ENCODE results near the gene IQCE.
"Not testable (repeated sequence)": the region's sequence is repeated elsewhere in the genome, so short reads cannot be mapped to it uniquely, and the experiment has no call there.

The IQCE gene

DNA sequence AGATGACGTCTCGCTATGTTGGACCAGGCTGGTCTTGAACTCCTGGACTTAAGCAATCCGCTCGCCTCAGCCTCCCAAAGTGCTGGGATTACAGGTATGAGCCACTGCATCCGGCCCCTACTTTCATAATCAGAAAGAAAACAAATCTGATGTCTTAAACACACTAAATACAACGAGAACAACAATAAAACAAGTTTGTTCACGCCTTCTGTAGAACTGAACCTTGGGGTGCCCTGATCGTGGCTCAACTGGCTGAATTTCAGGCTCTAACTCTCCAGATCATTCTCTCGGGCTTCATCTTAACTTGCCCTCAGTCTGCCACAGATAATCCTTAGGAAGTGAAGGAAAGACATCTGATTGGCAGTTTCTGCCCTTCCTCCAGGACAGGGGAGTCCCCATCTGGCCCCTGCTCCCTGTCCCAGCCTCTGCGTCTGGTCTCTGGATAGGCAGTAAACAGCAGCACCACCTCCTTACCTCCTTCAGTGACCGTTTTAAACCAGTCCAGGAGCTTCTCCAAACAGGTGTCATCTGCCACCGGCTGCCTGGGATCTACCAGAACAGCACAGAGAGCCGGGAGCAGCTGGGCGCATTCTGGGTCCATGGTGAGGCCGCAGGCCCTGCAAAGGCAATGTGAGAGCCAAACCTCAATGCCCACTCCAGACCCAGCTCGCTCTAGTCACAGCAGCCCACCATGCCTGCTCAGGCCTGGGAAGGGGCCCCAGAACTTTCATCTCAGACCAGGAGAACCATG, 4.8 kb upstream of the IQCE start:
- DNase-seq (ENCODE audit: low spot score) = no peak

DNA sequence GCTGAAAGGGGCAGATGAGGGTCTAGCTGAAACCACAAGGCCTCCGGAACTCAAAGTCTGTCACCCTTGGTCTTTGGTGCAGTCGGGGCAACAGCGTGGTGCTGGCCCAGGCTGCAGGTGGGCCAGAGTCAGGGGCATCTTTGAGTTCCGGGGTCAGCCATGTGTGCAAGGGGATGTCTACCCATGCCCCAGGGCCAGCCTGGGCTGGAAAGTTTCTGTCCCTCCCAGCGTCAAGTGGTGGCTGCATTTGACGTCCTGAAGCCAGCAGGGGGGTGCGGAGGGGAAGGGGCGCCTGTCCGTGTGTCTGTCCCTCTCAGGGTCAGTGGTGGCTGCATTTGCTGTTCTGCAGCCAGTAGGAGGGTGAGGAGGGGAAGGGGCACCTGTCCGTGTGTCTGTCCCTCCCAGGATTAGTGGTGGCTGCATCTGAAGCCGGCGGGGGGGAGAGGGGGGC, 4.1 kb upstream of the IQCE start:
- DNase-seq (ENCODE audit: low spot score) = peak; percentile 73

DNA sequence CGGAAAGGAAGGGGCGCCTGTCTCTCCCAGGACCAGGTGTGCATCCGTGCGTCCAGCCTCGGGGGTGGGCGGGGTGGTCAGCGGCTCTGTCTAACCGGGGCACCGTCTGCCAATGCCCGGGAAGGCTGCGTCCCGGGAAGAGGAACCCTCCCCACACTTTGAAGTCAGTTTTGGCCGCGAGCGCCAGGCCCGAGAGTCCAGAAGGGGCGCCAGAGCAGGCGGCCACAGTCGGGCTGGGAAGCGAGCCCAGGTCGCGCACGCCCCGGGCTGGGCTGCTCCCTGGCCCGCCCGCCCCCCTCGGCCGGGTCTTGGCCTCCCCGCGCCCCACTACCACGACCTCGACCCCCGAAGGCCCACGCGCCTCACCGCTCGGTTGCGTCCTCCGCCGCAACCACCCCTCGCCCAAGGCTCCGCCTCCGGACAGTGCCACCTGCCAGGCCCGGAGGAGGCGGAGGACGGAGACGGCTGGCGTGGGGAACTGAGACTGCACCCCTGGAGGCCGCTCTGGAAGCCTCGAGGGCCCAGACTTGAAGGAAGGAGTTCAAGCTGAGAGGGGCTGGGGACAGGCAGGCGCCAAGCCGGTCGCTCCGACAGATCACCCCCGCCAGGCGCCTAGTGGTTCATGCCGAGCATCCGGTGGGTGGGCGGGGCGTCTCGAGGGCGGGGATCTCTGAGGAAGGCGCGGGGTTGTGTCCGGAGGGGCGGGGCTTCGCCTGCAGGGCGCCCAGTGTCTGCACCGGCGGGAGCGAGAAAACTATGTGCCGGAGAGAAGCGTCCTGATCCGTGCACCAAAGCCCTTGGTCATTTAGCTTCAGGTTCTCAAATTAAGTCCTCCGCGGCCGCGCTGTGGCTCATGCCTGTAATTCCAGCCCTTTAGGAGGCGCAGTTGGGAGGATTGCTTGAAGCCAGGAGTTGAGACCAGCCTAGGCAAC, 3.4 kb upstream of the IQCE start, which contains the start of gene BRAT1:
Gene BRAT1, minus strand, starts transcription at position 404 of the 932 bp plus-strand sequence. CDS start 1,093 bp downstream, outside the sequence.
- DNase-seq (ENCODE audit: low spot score) = peak; percentile 97

DNA sequence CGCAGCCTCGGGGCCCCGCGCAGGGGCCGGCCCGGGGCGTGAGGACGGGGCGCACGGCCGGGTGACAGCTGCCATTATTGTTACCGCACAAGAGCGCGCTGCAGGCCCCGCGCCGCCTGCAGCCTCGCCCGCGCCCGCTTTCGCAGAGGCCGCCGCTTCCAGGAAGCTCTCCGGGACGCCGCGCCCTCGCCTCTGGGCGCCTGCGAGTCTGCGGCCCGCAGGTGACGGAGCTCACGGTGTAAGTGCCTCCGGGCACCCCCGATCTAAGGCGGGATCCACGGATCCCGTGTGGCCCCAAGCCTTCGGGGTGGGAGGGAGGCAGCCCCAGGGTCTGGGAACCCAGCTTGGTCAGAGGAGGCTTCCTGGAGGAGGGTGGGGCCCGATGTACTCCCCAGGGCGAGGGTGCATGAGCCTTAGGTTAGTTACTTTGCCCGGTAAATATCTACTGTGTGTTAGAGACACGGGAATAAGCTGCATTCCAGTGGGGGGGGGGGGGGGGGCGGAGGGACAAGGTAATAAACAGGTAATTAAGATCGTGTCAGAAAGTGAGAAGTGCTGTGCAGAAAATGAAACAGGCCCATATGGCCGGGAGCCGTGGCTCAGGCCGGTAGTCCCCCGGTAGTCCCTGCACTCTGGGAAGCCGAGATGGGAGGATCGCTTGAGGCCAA, 638 bp downstream of the IQCE start:
- peak; percentile 63 for DNase-seq (ENCODE audit: low spot score)

DNA sequence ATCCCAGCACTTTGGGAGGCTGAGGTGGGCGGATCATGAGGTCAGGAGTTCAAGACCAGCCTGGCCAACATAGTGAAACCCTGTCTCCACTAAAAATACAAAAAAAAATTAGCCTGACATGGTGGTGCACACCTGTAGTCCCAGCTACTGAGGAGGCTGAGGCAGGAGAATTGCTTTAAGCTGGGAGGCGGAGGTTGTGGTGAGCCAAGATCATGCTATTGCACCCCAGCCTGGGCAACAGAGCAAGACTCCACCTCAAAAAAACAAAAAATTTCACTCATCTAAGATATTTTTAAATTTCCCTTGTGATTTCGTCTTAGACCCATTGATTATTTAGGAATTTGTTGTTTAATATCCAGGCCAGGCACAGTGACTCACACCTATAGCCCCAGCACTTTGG, 5.2 kb downstream of the IQCE start:
- not testable (repeated sequence) for DNase-seq (ENCODE audit: low spot score)

DNA sequence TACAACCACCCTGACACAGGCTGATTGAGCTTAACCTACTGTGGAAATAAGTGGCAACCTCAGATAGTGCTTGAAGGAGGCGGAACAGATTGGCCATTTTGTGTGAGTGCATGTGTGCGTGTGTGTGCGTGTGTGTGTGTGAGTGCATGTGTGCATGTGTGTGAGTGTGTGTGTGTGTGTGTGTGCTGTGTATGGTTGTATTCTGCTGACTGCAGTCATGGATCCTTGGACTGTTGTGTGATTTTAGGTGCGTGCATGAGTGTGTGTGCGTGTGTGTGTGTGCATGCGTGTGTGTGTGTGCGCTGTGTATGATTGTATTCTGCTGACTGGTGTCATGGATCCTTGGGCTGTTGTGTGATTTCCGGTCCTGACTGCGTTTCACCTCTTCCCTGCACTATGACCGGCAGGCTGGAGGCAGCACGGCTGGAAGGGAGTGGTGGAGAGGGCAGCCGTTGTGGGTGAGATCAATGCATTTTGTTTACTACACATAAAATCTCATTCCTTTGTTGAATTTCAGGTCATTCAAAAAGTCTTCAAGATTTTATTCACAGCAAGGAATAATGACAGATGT, 6.3 kb downstream of the IQCE start:
- DNase-seq (ENCODE audit: low spot score) = no peak

DNA sequence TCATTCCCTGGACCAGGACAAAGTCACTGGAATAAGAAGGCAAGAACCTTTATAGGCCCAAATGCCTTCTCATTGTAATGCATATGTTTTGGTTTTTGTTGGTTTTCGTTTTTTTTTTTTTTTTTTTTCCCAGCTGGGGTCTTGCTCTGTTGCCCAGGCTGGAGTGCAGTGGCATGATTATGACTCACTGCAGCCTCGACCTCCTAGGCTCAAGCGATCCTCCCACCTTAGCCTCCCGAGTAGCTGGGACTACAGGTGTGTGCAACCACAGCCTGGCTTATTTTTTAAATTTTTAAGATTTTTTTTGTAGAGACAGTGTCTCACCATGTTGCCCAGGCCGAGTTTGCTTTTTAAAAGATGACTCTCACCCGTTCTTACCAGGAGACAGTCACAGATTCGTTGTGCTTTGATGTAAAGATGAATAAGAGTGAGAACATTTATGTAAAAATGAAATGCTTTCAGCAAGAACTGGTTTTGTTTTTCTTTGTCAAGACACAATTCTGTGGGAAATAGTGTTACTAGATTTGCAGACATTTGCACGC, 7.6 kb downstream of the IQCE start:
- DNase-seq (ENCODE audit: low spot score) = no peak

DNA sequence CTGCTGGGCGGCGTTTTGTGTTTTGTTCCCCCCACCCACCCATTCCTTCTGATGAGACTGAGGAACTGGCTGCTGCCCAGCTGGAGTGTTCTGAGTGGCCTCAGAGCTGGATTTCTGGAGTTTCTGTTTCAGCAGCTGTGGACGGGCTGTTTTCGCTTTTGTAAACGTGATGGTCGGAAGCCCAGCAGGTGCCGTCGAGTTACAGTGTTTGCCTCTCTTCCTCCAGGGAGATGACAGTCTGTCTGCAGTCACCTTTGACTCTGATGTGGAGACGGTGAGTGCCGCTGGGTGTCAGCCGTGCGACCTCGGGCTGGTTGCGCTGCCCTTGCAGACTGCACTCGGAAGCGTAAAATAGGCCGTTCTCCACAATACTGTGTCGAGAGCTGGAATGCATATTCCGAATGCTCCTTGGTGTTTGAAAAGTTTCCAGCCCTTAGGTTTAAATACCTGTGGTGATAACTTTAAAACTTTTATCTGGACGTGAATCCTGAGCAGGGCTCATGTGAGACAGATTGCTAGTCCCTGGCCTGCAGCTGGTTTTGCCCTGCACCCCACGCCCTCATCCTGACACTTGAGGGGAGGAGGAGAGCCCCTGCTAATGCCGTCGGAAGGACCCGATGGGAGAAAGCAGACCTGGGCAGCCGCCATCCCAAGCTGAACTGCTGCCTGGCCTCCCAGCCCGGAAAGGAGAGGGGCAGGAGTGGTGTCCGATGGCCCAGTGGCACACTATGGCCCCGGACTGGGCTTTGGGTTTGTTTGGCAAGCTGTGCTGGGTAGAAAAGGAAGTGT, 8.3 kb downstream of the IQCE start:
- DNase-seq (ENCODE audit: low spot score) = no peak

DNA sequence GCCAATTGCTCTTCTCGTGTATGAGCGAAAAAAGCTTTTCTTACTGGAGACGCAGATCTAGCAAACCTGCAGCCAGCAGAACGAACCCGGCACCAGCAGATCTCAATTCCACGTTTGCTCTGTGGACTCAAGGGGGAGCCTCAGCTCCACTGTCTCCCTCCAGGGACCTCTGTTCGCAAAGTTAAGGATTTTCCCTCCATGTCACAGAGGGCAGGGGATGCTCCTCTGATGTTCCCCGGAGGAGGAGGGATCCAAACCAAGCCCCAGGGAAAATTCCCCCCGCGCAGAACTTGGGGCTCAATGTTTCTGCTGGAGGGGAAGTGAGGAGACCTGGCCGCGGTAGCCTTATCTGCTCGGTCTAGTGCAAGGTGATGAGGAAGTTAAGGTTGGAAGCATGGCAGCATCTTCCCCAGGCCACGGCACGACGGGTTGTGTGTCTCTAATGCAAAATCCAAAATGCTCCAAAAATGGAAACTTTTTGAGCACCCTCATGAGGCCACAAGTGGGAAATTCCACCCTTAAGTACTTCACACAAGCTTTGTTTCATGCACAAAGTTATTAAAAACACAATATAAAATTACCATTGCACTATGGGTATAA, 9.0 kb downstream of the IQCE start:
- peak; percentile 35 for DNase-seq (ENCODE audit: low spot score)

DNA sequence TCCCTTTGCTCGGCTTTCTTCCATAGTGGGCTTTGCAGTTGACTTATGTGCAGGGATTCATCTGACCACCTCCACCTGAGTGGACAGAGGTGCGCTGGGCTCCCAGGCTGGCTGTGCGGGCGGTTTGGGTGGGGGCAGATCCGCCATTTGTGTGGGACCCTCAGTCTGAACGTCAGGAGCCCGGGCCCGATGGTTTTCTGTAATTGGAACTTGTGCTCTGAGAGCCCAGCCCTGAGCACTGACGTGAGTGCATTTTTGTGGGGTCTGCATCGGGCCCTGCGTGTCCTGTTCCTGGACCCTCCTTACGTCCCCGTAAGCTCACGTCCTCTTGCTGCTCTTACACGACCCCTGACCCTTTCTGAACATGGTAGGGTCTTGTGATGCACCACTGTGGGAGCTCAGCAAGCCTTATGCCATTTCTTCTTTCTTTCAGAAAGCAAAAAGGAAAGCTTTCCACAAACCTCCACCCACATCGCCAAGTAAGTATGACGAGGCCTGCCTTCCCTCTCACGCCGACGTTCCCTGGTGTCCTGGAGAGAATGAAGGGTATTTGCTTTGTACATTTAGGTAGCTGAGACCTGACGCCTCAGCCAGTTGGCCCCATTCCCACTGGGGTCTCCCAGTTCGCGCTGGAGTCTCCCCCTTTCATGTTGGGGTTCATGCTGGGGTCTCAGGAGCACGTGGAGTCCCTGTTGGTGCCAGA, 9.9 kb downstream of the IQCE start:
- no peak for DNase-seq (ENCODE audit: low spot score)

DNA sequence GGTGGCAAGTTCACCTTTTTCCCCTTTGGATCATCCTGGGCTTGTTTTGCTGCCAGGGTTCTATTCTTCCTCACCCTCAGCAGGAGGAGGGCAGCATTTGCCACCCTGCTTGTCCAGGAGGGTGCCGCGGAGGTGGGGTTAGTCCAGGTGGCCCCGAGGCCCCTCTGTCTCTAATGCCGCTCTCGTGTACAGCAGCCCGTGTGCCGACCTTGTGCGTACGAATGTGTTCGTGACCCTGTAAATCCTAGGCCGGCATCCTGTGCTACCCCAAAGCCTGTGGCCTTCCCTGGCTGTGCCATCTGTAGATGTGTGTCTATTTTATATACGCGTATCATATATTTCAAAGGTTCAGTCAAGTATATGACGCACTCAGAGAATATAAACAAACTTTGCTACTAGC, 10.6 kb downstream of the IQCE start:
- no peak for DNase-seq (ENCODE audit: low spot score)

DNA sequence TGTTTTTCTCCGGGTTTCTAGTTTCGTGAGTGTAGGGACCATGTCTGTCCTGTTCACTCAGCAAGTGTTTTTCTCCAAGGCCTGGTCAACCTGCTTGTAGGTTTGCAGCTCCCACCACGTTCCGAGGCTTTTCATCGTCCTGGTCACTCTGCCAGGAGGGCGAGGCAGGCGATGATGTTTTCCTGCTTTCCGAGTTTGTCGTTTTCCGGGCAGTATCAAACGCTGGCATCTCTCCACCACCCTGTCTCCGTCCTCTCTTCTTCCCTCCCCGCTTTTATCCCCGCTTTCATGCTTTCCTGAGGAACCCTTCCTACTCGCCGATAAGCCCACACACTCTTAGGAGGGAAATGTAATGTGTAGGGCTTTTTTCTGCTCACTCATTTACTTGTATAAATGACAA, 11.2 kb downstream of the IQCE start:
- no peak for DNase-seq (ENCODE audit: low spot score)

DNA sequence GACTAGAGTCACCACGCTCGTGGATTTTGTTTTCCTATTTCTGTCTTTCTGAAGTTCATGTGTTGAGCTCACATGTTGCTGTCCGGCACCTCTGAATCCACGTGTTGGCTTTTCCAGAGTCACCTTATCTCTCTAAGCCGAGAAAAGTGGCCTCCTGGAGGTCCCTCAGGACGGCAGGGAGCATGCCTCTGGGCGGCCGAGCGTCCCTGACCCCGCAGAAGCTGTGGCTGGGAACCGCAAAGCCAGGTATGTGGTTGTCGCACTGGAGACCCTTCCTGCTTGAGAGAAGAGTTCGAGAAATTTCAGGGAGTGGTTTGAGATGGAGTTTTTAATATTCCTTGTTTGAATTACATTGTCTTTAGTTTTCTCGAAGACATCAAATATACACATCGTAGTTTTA, 12.6 kb downstream of the IQCE start:
- DNase-seq (ENCODE audit: low spot score) = no peak

DNA sequence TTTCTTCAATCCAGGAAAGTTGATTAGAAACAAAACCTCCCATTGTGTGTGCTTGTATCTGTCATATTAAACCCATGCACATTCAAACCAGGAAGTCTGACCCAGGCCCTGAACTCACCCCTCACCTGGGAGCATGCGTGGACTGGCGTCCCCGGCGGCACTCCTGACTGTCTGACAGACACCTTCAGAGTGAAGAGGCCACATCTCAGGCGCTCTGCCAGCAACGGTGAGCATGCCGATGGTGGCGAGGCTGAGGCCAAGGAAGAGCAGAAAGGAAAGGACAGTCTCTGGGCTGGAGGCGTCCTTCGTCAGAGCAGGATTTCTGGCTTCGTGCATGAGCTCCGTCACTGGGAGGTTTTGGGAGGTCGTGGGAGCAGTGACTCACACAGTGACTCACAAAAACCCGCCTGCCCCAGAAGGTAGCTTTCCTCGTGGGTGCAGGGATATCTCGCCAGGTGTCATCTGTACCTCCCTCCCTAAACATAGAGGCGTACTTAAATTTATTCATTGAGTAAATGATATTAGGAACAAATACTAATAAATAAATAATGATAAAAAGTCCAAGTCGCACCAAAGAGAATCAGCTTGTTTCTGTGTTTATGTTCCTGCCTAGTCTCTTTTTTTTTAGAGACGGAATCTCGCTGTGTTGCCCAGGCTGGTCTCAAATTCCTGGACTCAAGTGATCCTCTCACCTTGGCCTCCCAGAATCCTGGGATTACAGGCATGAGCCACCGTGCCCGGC, 13.5 kb downstream of the IQCE start:
- DNase-seq (ENCODE audit: low spot score) = no peak

DNA sequence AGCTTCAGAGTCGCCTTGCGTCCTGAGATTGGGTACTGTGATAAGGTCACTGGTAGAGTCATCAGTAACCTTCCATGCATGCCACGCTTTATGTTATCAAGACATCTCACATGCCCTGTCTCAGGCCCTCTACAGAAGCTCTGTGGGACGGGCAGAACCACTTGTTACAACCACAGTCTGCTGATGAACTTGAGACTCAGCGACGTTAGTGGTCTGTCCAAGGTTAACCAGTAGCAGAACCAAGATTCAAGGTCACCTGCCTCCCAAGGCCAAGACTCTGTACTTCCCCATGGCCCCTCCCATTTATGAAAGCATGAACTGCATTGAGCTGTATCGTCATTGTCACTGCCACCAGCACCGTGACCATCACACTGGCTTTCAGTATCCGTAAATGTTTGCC, 15.0 kb downstream of the IQCE start:
- DNase-seq (ENCODE audit: low spot score) = no peak

DNA sequence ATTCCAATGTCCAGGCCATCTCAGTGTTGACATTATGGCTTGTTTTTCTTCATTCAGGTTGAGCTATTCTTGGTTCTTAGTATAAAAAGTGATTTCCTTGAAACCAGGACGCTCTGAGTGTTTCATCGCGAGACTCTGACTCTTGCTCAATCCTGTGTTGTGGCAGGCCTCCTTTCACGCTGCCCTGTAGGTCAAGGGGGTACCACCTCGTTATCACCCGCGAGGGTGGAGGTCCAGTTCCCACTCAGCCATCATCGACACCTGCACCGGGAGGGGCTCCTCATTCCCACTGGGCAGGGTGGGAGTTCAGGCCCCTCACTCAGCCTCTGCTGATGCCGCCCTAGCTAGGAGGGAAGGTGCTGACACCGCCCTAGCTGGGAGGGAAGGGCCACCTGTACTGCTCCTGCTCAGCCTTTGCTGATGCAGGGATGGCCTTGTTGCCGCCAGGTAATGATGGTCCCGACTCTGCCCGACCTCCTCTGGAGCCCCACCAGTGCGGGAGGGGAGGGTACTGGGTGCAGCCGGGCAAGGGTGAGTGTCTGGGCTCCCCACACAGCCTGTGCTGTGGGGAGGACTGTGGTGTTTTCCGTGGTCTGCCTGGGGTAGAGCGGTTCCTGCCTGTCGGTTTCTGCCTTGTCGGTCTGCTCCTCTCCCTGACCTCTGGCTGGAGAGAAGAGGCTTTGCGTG, 16.4 kb downstream of the IQCE start:
- DNase-seq (ENCODE audit: low spot score) = no peak

DNA sequence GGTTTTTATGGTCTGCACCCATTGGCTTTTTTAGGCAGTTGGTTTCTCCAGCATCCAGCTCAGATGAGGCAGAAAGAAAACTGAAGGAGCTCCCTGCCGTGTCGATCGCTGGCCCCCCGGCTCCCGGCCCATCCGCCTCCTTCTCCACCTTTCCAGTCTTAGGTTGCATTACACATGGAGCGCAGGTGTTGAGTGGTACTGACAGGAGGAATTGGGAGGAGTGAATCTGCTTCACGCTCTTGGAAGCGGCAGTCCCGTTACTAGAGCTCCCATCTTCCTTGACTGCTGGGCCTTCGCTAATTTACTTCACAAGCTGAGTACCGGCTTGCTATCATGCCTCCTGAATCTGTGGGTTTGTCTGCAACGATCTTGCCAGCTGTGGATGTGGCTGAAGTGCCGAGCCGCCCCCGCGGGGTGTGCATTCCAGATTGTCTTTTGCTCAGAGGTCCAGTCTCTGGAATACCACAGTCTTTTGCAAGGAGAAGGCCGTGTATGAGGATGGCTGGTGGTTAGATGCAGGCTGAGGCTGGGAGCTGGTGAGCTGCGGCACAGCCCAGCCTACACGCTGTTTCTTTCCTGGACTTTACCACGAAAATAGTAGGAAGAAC, 17.1 kb downstream of the IQCE start:
- DNase-seq (ENCODE audit: low spot score) = no peak

Data from NAMALWA (cell line).